DOHH2 (cell line): ENCODE data around the gene DIPK1A.

Experiments used
- H3F3A ChIP-seq: fragments of 200-600 bp; sonication (generic), shearing (Covaris generic); 2 replicates; pipeline ENCODE4 v1.6.0; 2016; ENCODE audit warnings: antibody characterized with exemption, mild to moderate bottlenecking; ENCODE audit not compliant: control insufficient read depth, insufficient read depth
- H3K27ac ChIP-seq: fragments of 200-600 bp; sonication (generic); 2 replicates; pipeline ENCODE4 v1.5.1; 2014; ENCODE audit warnings: low read depth, mild to moderate bottlenecking, low read length, moderate library complexity
- H3K27me3 ChIP-seq: fragments of 200-600 bp; sonication (generic); 2 replicates; pipeline ENCODE4 v1.6.1; 2014; ENCODE audit warnings: mild to moderate bottlenecking, low read length, mixed read lengths; ENCODE audit not compliant: control insufficient read depth
- H3K36me3 ChIP-seq: fragments of 200-600 bp; sonication (generic); 2 replicates; pipeline ENCODE4 v1.6.1; 2014; ENCODE audit warnings: mild to moderate bottlenecking, low read length, moderate library complexity, mixed read lengths; ENCODE audit not compliant: control insufficient read depth
- H3K4me1 ChIP-seq: fragments of 200-600 bp; sonication (generic); 2 replicates; pipeline ENCODE4 v1.6.1; 2014; ENCODE audit warnings: mild to moderate bottlenecking, low read length, mixed read lengths; ENCODE audit not compliant: control insufficient read depth
- H3K4me2 ChIP-seq: fragments of 200-600 bp; sonication (generic); 2 replicates; pipeline ENCODE4 v1.6.0; 2014; ENCODE audit warnings: mild to moderate bottlenecking, low read length, moderate library complexity
- H3K4me3 ChIP-seq: fragments of 200-600 bp; sonication (generic); 2 replicates; pipeline ENCODE4 v1.5.1; 2014; ENCODE audit warnings: mild to moderate bottlenecking, low read length, mixed read lengths
- H3K79me2 ChIP-seq: fragments of 200-600 bp; sonication (generic); 2 replicates; pipeline ENCODE4 v1.6.1; 2014; ENCODE audit warnings: mild to moderate bottlenecking, low read length, mixed read lengths; ENCODE audit not compliant: control insufficient read depth
- H3K9me2 ChIP-seq: fragments of 200-600 bp; sonication (generic); replicated peaks from 2 replicates; pipeline ENCODE4 v1.6.1; 2014; ENCODE audit warnings: mild to moderate bottlenecking, low read length, mixed read lengths; ENCODE audit not compliant: control insufficient read depth
- H3K9me3 ChIP-seq: fragments of 200-600 bp; sonication (generic); 2 replicates; pipeline ENCODE4 v1.6.1; 2014; ENCODE audit warnings: antibody characterized with exemption, low read length, mixed read lengths; ENCODE audit not compliant: control insufficient read depth, insufficient read depth
- H4K20me1 ChIP-seq: fragments of 200-600 bp; sonication (generic); 2 replicates; pipeline ENCODE4 v1.6.0; 2014; ENCODE audit warnings: low read depth, mild to moderate bottlenecking, antibody characterized with exemption, low read length, moderate library complexity; ENCODE audit not compliant: control insufficient read depth, insufficient read depth
- EZH2phosphoT487 ChIP-seq: fragments of 200-600 bp; sonication (generic); IDR thresholded peaks from 2 replicates; pipeline ENCODE4 v1.6.1; 2017; ENCODE audit warnings: borderline replicate concordance, mild to moderate bottlenecking, antibody characterized with exemption, low read length, moderate library complexity, mixed read lengths
- TF ChIP-seq, protein P1 (sequence below): fragments of 200-600 bp; sonication (generic); IDR thresholded peaks from one replicate; pipeline ENCODE4 v1.5.1; 2014; ENCODE audit warnings: antibody characterized with exemption, mild to moderate bottlenecking, low read depth, low read length; ENCODE audit not compliant: poor library complexity, severe bottlenecking

The DIPK1A gene

DNA sequence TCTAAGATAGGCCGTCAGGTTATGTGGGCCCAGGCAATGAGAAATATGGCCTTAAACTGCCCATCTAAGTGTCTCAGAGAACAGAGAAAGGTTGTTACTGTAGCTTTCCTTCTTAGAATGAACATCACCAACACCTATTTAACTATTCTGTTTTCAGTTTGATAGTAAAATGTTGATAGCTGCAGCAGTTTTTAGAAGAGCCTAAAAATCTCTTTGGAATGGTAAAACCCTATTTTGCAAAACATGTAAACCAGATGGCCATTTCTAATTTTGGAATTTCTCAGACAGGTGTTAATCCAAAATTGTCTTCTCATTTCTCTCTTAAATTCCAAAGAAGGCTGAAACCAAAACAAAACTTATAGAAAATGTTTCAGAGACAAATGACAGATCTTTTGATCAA is 57.5 kb downstream of the DIPK1A start:
- Histone ChIP-seq H3K79me2 (peaks cover 25% of the 10 kb centered on the region), H3F3A (peaks cover 6% of the 10 kb centered on the region), H3K36me3 (peaks cover 27% of the 10 kb centered on the region), H3K4me2 (no peak overlapping the region), H3K4me1 (no peaks in the 10 kb centered on the region), H4K20me1 (no peaks in the 10 kb centered on the region), H3K27ac (no peak overlapping the region), H3K4me3 (no peak overlapping the region), H3K27me3 (no peaks in the 10 kb centered on the region), H3K9me3 (peaks cover 5% of the 10 kb centered on the region; the same call in 1 of the 2 replicates), H3K9me2 (no peaks in the 10 kb centered on the region)
- TF ChIP-seq EZH2phosphoT487: no peak
- TF ChIP-seq, protein P1, sequence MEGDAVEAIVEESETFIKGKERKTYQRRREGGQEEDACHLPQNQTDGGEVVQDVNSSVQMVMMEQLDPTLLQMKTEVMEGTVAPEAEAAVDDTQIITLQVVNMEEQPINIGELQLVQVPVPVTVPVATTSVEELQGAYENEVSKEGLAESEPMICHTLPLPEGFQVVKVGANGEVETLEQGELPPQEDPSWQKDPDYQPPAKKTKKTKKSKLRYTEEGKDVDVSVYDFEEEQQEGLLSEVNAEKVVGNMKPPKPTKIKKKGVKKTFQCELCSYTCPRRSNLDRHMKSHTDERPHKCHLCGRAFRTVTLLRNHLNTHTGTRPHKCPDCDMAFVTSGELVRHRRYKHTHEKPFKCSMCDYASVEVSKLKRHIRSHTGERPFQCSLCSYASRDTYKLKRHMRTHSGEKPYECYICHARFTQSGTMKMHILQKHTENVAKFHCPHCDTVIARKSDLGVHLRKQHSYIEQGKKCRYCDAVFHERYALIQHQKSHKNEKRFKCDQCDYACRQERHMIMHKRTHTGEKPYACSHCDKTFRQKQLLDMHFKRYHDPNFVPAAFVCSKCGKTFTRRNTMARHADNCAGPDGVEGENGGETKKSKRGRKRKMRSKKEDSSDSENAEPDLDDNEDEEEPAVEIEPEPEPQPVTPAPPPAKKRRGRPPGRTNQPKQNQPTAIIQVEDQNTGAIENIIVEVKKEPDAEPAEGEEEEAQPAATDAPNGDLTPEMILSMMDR: no peak

DNA sequence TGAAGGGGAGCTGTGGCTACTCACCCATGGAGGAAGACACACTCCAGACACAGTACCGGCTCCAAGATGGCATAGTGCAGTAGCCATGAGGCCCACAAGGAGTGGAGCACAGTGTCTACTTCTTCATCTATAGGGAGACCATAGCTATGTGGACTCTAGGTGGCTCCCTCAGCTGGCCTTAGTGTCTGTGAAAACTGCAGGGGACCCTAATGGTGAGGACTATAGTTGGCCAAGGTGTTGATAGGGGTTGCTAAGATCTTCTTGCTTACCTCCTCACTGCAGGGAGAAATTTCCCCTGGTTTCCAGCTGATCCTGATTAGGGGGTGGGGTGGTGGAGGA is 58.9 kb downstream of the DIPK1A start:
- peaks cover 6% of the 10 kb centered on the region for H3F3A ChIP-seq
- H3K4me3 ChIP-seq: no peak overlapping the region
- H3K79me2 ChIP-seq: peaks cover 21% of the 10 kb centered on the region
- H3K36me3 ChIP-seq: peaks cover 24% of the 10 kb centered on the region
- no peaks in the 10 kb centered on the region for H3K9me2 ChIP-seq
- no peaks in the 10 kb centered on the region for H3K27me3 ChIP-seq
- no peaks in the 10 kb centered on the region for H3K4me1 ChIP-seq
- no peak overlapping the region for H3K27ac ChIP-seq
- peaks cover 5% of the 10 kb centered on the region; the same call in 1 of the 2 replicates for H3K9me3 ChIP-seq
- no peak for TF ChIP-seq EZH2phosphoT487
- TF ChIP-seq, protein P1: no peak
- H4K20me1 ChIP-seq: no peaks in the 10 kb centered on the region
- H3K4me2 ChIP-seq: no peak overlapping the region

DNA sequence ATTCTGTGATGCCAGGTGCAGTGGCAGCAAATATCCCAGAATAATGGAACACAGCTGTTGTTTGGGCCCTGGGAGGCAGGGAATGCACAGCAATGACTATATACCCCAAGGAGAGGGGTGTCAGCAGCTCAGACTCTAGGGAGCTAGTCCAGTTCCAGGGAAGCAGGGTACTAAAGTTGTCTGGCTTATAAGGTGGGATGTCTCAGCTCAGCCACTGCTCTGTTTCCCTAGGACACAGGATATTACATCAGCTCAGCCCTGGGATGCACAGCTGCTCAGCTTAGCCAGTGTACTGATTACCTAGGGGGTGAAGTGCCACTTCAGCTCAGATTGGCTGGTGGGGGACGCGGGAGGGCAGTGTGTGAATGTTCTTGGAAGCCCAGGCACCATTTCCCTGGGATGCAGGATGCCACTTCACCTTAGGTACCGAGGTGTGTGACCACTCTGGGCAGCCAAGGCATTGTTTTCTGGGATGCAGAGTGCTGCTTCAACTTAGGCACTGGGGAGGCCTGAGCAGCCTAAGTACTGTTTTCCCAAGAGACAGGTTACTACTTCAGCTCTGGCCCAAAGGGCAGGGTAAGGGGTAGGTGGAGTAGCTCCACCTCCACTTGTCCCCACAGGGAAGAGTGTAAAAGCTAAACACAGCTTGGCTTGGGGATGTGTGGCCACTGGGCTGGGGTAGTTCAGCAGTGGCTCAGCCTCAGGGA is 59.4 kb downstream of the DIPK1A start:
- Histone ChIP-seq H3K36me3 (peaks cover 24% of the 10 kb centered on the region), H3K4me2 (no peak overlapping the region), H3K4me1 (no peaks in the 10 kb centered on the region), H3F3A (peaks cover 6% of the 10 kb centered on the region), H3K4me3 (no peak overlapping the region), H4K20me1 (no peaks in the 10 kb centered on the region), H3K27ac (no peak overlapping the region), H3K79me2 (peaks cover 21% of the 10 kb centered on the region), H3K9me2 (no peaks in the 10 kb centered on the region), H3K9me3 (peaks cover 5% of the 10 kb centered on the region; the same call in 1 of the 2 replicates), H3K27me3 (no peaks in the 10 kb centered on the region)
- TF ChIP-seq, protein P1: no peak
- TF ChIP-seq EZH2phosphoT487: no peak
